HG02759 (cell line): ENCODE data around the gene PPP6R1.

Experiments used
- ATAC-seq: cut with Tn5 transposase; IDR thresholded peaks from one replicate; pipeline ENCODE4 v1.9.1; 2021; ENCODE audit warnings: mild to moderate bottlenecking, moderate library complexity; ENCODE audit not compliant: unreplicated experiment

The PPP6R1 gene

GRCh38 chr19:55244004-55244680 is 14.7 kb downstream of the PPP6R1 start:
- no peak for ATAC-seq

GRCh38 chr19:55242517-55242916 is 16.3 kb downstream of the PPP6R1 start:
- ATAC-seq = no peak

GRCh38 chr19:55241935-55242464 is 16.8 kb downstream of the PPP6R1 start:
- ATAC-seq = no peak

- no peak for ATAC-seq
Measured at GRCh38 chr19:55241143-55241934, 17.5 kb downstream of the PPP6R1 start.

GRCh38 chr19:55240713-55241020 is 18.1 kb downstream of the PPP6R1 start:
- no peak for ATAC-seq

GRCh38 chr19:55239004-55239403 is 19.8 kb downstream of the PPP6R1 start:
- ATAC-seq = no peak

- ATAC-seq = no peak
Measured at GRCh38 chr19:55238030-55238429, 20.8 kb downstream of the PPP6R1 start.

- no peak for ATAC-seq
Measured at GRCh38 chr19:55232986-55233385, 25.8 kb downstream of the PPP6R1 start.

- ATAC-seq = no peak
Measured at GRCh38 chr19:55232286-55232602, 26.6 kb downstream of the PPP6R1 start.

- no peak for ATAC-seq
Measured at GRCh38 chr19:55231391-55232285, 27.2 kb downstream of the PPP6R1 start.

- ATAC-seq = no peak
Measured at GRCh38 chr19:55230780-55231179, 28.0 kb downstream of the PPP6R1 start.

- ATAC-seq = no peak
Measured at GRCh38 chr19:55230329-55230728, 28.5 kb downstream of the PPP6R1 start.

- no peak for ATAC-seq
Measured at GRCh38 chr19:55229789-55230182, 29.0 kb downstream of the PPP6R1 start.

- no peak for ATAC-seq
Measured at GRCh38 chr19:55229145-55229788, 29.6 kb downstream of the PPP6R1 start.

- no peak for ATAC-seq
Measured at GRCh38 chr19:55228403-55229031, 30.3 kb downstream of the PPP6R1 start, which contains the start of gene TMEM86B. Gene TMEM86B (minus strand): TSS chr19:55228763. CDS start chr19:55228741, 22 bp downstream.

- ATAC-seq = no peak
Measured at GRCh38 chr19:55228015-55228391, 30.8 kb downstream of the PPP6R1 start.

- no peak for ATAC-seq
Measured at GRCh38 chr19:55227241-55228014, 31.4 kb downstream of the PPP6R1 start.

- no peak for ATAC-seq
Measured at GRCh38 chr19:55226788-55227187, 32.0 kb downstream of the PPP6R1 start.

- ATAC-seq = no peak
Measured at GRCh38 chr19:55226273-55226672, 32.5 kb downstream of the PPP6R1 start.
